Measurements from ENCODE around the gene COA8. TPM values are rescaled to one million over a fixed set of nuclear protein-coding genes. Genes with fewer than 3 reads are reported as not detected.

Gene COA8
- total RNA-seq, 1 donor from 2014 or later = 45.2 TPM

DNA sequence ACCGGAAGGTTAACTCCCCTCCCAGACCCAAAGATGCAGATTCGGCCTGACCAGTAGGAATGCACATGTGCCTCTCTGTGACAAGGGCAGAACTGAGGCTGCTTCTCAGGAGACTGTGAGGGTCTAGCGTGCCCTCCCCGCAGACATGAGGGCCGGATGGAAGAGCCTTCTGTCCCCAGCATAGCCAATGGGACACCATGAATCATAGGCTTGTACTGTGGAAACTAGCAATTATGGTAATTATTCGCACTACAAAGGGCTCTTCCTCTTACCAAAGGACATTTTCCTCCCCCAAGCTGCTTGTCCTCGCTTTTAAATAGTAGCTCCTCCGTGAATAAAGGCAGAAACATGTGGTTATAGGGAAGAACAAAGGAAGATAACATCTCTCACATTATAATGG is 6.2 kb downstream of the COA8 start:
- peaks cover 3% of the 10 kb centered on the region for H3K27me3 Mint-ChIP-seq (ENCODE audit: unreplicated experiment)
- H3K4me1 Mint-ChIP-seq (ENCODE audit: unreplicated experiment) = peaks cover 21% of the 10 kb centered on the region
- peaks cover 7% of the 10 kb centered on the region for H3K36me3 Mint-ChIP-seq (ENCODE audit: low read depth, unreplicated experiment)
- no peak overlapping the region for H3K27ac Mint-ChIP-seq (ENCODE audit: unreplicated experiment)
- DNase-seq (ENCODE audit: low spot score) = no peak
- H3K9me3 Mint-ChIP-seq (ENCODE audit: unreplicated experiment) = no peaks in the 10 kb centered on the region
- H3K4me3 Mint-ChIP-seq (ENCODE audit: unreplicated experiment) = peak overlapping the region; percentile 45
- TF ChIP-seq, protein P1, sequence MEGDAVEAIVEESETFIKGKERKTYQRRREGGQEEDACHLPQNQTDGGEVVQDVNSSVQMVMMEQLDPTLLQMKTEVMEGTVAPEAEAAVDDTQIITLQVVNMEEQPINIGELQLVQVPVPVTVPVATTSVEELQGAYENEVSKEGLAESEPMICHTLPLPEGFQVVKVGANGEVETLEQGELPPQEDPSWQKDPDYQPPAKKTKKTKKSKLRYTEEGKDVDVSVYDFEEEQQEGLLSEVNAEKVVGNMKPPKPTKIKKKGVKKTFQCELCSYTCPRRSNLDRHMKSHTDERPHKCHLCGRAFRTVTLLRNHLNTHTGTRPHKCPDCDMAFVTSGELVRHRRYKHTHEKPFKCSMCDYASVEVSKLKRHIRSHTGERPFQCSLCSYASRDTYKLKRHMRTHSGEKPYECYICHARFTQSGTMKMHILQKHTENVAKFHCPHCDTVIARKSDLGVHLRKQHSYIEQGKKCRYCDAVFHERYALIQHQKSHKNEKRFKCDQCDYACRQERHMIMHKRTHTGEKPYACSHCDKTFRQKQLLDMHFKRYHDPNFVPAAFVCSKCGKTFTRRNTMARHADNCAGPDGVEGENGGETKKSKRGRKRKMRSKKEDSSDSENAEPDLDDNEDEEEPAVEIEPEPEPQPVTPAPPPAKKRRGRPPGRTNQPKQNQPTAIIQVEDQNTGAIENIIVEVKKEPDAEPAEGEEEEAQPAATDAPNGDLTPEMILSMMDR (IDR thresholded peaks at IDR 0.05; ENCODE audit: unreplicated experiment) = no peak

DNA sequence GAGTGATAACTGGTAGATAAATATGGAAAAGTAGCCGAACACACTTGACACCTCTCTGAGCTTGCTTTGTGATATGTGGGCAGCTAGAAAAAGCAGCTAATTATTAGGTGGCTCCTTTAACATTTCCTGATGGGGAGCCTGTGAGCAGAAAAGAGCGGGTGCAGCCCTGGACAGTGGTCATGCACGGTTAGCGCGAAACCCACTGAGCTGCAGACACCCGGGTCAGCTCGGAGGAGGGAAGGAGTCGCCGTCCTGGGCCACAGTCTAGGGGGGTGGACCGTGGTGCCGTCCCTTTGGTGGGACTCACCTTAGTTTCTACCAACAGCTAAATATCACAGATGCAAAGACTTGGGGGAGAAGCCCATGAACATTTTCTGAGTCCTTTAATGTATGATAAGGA is 6.6 kb downstream of the COA8 start:
- H3K36me3 Mint-ChIP-seq (ENCODE audit: low read depth, unreplicated experiment) = peaks cover 9% of the 10 kb centered on the region
- no peak overlapping the region for H3K27ac Mint-ChIP-seq (ENCODE audit: unreplicated experiment)
- DNase-seq (ENCODE audit: low spot score) = no peak
- peaks cover 3% of the 10 kb centered on the region for H3K27me3 Mint-ChIP-seq (ENCODE audit: unreplicated experiment)
- peaks cover 18% of the 10 kb centered on the region for H3K4me1 Mint-ChIP-seq (ENCODE audit: unreplicated experiment)
- TF ChIP-seq, protein P1 (IDR thresholded peaks at IDR 0.05; ENCODE audit: unreplicated experiment) = no peak
- H3K9me3 Mint-ChIP-seq (ENCODE audit: unreplicated experiment) = no peaks in the 10 kb centered on the region
- peak overlapping the region; percentile 45 for H3K4me3 Mint-ChIP-seq (ENCODE audit: unreplicated experiment)

DNA sequence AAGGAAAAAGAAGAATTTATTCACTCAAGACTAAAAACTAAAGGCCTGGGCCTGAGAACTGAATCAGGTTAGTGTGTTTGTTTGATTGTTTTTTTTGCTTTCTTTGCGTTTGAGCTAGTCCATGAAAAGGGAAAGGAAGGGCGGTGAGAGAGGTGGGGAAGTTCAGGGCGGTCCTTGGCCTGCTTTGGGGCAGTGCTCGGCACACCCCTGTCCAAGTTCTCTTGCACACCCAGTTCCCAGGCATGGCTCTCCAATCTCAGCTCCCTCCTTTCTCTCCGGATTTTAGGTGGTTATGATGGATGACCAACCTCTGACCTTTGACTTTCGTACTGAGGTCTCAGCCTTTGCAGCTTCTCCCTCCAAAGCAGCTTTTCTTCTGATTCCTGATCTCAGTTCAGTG is 11.3 kb downstream of the COA8 start:
- H3K36me3 Mint-ChIP-seq (ENCODE audit: low read depth, unreplicated experiment) = peaks cover 23% of the 10 kb centered on the region
- H3K27ac Mint-ChIP-seq (ENCODE audit: unreplicated experiment) = no peak overlapping the region
- H3K4me3 Mint-ChIP-seq (ENCODE audit: unreplicated experiment) = no peak overlapping the region
- TF ChIP-seq, protein P1 (IDR thresholded peaks at IDR 0.05; ENCODE audit: unreplicated experiment) = no peak
- DNase-seq (ENCODE audit: low spot score) = no peak
- H3K4me1 Mint-ChIP-seq (ENCODE audit: unreplicated experiment) = peaks cover 5% of the 10 kb centered on the region
- H3K9me3 Mint-ChIP-seq (ENCODE audit: unreplicated experiment) = no peaks in the 10 kb centered on the region
- H3K27me3 Mint-ChIP-seq (ENCODE audit: unreplicated experiment) = peaks cover 5% of the 10 kb centered on the region

DNA sequence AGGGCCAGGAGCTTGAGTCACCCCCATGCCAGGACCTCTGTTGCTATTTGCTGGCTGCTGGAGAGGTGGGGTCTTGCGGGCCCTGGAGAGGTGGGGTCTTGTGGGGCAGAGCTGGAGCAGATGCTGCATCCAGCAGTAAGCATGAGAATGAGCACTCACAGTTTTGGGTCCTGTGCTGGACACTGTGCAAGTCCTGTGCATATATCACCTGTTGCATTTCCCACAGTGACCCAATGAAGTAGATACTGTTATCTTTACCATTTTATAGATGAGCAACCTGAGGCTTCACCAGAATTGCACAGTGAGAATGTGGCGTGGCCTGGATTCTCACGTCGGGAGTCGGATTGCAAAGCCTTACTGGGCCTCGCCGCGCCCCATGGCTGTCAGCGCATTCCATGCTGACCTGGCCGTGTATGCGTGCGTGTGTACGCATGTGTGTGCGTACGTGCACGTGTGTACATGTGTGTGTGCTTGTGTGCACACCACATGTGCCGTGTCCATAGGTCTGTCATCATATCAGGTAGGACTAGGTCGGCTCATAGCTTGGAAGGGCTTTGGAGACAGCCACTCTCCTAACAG is 12.0 kb downstream of the COA8 start:
- H3K27ac Mint-ChIP-seq (ENCODE audit: unreplicated experiment) = no peak overlapping the region
- H3K4me1 Mint-ChIP-seq (ENCODE audit: unreplicated experiment) = no peaks in the 10 kb centered on the region
- no peak for DNase-seq (ENCODE audit: low spot score)
- TF ChIP-seq, protein P1 (IDR thresholded peaks at IDR 0.05; ENCODE audit: unreplicated experiment) = no peak
- peaks cover 23% of the 10 kb centered on the region for H3K36me3 Mint-ChIP-seq (ENCODE audit: low read depth, unreplicated experiment)
- H3K27me3 Mint-ChIP-seq (ENCODE audit: unreplicated experiment) = peaks cover 5% of the 10 kb centered on the region
- peak overlapping the region; percentile 70 for H3K4me3 Mint-ChIP-seq (ENCODE audit: unreplicated experiment)
- H3K9me3 Mint-ChIP-seq (ENCODE audit: unreplicated experiment) = no peaks in the 10 kb centered on the region

DNA sequence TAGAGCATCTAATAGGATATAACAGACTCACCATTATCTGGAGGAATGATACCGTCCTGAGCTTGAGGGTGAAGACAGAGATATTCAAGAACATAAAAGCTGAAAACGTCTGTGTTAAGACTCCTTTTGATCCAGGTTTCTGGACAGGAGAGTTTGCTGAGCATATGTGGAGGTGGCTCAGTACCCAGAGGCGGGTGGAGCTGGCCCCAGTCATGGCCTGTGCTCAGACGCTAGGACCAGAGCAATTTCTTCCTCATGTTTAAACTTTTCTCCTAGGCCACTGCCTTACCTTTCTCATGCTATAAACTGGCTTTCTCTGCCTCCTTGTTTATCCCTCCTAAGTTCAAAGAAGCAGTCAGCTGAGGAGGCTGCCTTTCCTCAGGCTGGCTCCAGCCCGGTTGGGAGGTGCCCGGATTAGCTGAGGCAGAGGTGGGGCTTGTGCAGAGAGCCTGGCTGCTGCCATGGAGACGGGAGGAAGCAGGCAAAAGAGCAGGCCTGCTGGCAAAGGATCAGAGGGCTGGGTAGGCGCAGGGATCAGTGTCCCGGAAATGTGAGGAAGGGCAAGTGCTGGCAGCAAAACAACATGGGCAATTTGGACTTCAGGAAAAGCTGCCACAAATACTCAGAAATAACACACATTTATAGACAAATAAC is 13.7 kb downstream of the COA8 start:
- no peaks in the 10 kb centered on the region for H3K9me3 Mint-ChIP-seq (ENCODE audit: unreplicated experiment)
- H3K27me3 Mint-ChIP-seq (ENCODE audit: unreplicated experiment) = peaks cover 6% of the 10 kb centered on the region
- peaks cover 23% of the 10 kb centered on the region for H3K36me3 Mint-ChIP-seq (ENCODE audit: low read depth, unreplicated experiment)
- H3K27ac Mint-ChIP-seq (ENCODE audit: unreplicated experiment) = no peak overlapping the region
- TF ChIP-seq, protein P1 (IDR thresholded peaks at IDR 0.05; ENCODE audit: unreplicated experiment) = no peak
- no peak overlapping the region for H3K4me3 Mint-ChIP-seq (ENCODE audit: unreplicated experiment)
- DNase-seq (ENCODE audit: low spot score) = peak; percentile 22
- H3K4me1 Mint-ChIP-seq (ENCODE audit: unreplicated experiment) = no peaks in the 10 kb centered on the region
